OCI-LY3 (cell line): ENCODE data around the gene CACNA2D3.

Experiments used
- EZH2phosphoT487 ChIP-seq: fragments of 200-600 bp; shearing (Covaris generic); IDR thresholded peaks from 2 replicates; pipeline ENCODE4 v1.6.1; 2018; ENCODE audit warnings: antibody characterized with exemption, mixed run types, low read depth
- TF ChIP-seq, protein P1 (sequence below): fragments of 200-600, 300-600 bp; sonication (generic); IDR thresholded peaks from 2 replicates; pipeline ENCODE4 v1.5.1; 2014; ENCODE audit warnings: antibody characterized with exemption, low read length, low read depth

DNA sequence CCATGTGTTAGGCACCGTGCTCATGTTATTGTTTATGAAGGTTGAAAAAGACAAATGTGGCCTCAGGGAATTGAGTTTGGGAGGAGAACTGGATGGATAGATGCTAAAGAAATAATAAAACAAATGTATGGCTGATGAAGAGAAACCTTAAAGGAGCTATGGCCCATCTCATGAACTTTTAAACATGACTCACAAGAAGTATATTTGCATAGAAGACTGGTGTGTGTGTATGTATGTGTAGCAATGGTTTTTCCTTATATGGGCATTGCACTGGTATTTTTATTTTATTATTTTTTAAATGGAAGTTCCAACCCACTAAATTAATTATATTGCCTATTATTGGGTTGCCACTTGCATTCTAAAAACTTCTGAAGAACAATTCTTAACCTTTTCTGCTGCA is 31.1 kb downstream of the CACNA2D3 start:
- TF ChIP-seq, protein P1, sequence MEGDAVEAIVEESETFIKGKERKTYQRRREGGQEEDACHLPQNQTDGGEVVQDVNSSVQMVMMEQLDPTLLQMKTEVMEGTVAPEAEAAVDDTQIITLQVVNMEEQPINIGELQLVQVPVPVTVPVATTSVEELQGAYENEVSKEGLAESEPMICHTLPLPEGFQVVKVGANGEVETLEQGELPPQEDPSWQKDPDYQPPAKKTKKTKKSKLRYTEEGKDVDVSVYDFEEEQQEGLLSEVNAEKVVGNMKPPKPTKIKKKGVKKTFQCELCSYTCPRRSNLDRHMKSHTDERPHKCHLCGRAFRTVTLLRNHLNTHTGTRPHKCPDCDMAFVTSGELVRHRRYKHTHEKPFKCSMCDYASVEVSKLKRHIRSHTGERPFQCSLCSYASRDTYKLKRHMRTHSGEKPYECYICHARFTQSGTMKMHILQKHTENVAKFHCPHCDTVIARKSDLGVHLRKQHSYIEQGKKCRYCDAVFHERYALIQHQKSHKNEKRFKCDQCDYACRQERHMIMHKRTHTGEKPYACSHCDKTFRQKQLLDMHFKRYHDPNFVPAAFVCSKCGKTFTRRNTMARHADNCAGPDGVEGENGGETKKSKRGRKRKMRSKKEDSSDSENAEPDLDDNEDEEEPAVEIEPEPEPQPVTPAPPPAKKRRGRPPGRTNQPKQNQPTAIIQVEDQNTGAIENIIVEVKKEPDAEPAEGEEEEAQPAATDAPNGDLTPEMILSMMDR, result no peak
- TF ChIP-seq EZH2phosphoT487, result no peak
